ENCODE measurements around the gene CYP4F11.

CYP4F11 gene

DNA sequence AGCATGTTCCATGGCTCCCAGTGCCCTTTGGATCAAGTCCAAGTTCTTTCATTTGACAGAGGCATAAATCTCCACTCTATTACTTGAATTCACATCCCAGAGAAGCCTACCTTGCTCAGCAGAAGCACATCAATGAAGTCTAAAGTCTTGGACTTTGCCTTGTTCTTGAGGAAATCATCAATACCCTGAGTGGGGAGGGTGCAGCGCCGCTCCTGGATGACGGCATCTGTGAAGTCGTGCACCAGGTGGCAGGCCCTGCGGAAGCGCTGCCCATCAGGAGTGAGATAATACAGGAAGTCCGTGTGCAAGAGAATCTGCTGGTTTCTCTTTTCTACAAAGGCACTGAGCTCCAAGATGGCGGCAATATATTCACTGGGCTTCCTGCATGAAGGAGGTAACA, 10.6 kb downstream of the CYP4F11 start:
- no peaks in the 10 kb centered on the region for H3F3A ChIP-seq (ENCODE audit: insufficient read depth, low read length)
- H3K9ac ChIP-seq (ENCODE audit: low read length): no peak overlapping the region
- no peak overlapping the region for H3K4me2 ChIP-seq (ENCODE audit: low read depth, low read length)
- peaks cover 82% of the 10 kb centered on the region for H3K27me3 ChIP-seq (replicated peaks; ENCODE audit: insufficient read depth, low read length)
- H3K4me1 ChIP-seq (ENCODE audit: low read length): no peaks in the 10 kb centered on the region
- no peaks in the 10 kb centered on the region for H3K9me3 ChIP-seq (replicated peaks; ENCODE audit: insufficient read depth, low read length)
- no peaks in the 10 kb centered on the region for H3K9me2 ChIP-seq (replicated peaks; ENCODE audit: insufficient read depth, low read length)
- no peaks in the 10 kb centered on the region for H3K36me3 ChIP-seq (replicated peaks; ENCODE audit: insufficient read depth, low read length)
- no peak overlapping the region for H2AFZ ChIP-seq (ENCODE audit: low read length)
- TF ChIP-seq EZH2 (optimal IDR thresholded peaks at IDR 0.05; ENCODE audit: low read depth, low read length): no peak
- TF ChIP-seq EZH2phosphoT487 (IDR thresholded peaks at IDR 0.05; ENCODE audit: low read length): no peak
- TF ChIP-seq, protein P1, sequence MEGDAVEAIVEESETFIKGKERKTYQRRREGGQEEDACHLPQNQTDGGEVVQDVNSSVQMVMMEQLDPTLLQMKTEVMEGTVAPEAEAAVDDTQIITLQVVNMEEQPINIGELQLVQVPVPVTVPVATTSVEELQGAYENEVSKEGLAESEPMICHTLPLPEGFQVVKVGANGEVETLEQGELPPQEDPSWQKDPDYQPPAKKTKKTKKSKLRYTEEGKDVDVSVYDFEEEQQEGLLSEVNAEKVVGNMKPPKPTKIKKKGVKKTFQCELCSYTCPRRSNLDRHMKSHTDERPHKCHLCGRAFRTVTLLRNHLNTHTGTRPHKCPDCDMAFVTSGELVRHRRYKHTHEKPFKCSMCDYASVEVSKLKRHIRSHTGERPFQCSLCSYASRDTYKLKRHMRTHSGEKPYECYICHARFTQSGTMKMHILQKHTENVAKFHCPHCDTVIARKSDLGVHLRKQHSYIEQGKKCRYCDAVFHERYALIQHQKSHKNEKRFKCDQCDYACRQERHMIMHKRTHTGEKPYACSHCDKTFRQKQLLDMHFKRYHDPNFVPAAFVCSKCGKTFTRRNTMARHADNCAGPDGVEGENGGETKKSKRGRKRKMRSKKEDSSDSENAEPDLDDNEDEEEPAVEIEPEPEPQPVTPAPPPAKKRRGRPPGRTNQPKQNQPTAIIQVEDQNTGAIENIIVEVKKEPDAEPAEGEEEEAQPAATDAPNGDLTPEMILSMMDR (IDR thresholded peaks at IDR 0.05; ENCODE audit: low read length): no peak
- no peaks in the 10 kb centered on the region for H4K20me1 ChIP-seq (ENCODE audit: insufficient read depth, low read length)
- H3K4me3 ChIP-seq (ENCODE audit: low read length): no peak overlapping the region
- H3K27ac ChIP-seq (ENCODE audit: low read length): no peak overlapping the region
- no peak for DNase-seq
- H3K79me2 ChIP-seq (ENCODE audit: low read length): no peaks in the 10 kb centered on the region

DNA sequence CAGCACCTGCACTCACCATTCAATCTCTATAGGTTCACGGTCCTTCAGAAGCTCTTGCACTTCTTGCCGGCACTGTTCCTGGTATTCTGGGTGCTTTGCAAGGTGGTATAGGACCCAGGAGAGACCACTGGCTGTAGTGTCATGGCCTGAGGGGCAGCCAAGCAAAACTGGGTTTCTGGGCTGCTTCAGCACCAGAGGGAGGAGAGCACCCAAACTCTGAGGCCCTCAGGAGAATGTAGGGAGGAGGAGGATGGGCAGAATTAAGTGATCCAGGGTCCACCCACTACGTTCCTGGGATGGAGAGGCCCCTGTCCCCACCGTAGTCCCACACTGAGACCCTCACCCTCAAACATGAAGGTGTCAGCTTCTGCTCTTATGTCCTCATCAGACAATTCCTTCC, 12.3 kb downstream of the CYP4F11 start:
- H3K9me3 ChIP-seq (replicated peaks; ENCODE audit: insufficient read depth, low read length): no peaks in the 10 kb centered on the region
- H3K4me2 ChIP-seq (ENCODE audit: low read depth, low read length): no peak overlapping the region
- no peak for TF ChIP-seq EZH2 (optimal IDR thresholded peaks at IDR 0.05; ENCODE audit: low read depth, low read length)
- no peak for TF ChIP-seq EZH2phosphoT487 (IDR thresholded peaks at IDR 0.05; ENCODE audit: low read length)
- TF ChIP-seq, protein P1 (IDR thresholded peaks at IDR 0.05; ENCODE audit: low read length): no peak
- H3K27ac ChIP-seq (ENCODE audit: low read length): no peak overlapping the region
- H3K9me2 ChIP-seq (replicated peaks; ENCODE audit: insufficient read depth, low read length): no peaks in the 10 kb centered on the region
- no peaks in the 10 kb centered on the region for H3K79me2 ChIP-seq (ENCODE audit: low read length)
- H3F3A ChIP-seq (ENCODE audit: insufficient read depth, low read length): no peaks in the 10 kb centered on the region
- H2AFZ ChIP-seq (ENCODE audit: low read length): no peak overlapping the region
- no peak overlapping the region for H3K4me3 ChIP-seq (ENCODE audit: low read length)
- no peak overlapping the region for H3K9ac ChIP-seq (ENCODE audit: low read length)
- H3K4me1 ChIP-seq (ENCODE audit: low read length): no peaks in the 10 kb centered on the region
- H3K36me3 ChIP-seq (replicated peaks; ENCODE audit: insufficient read depth, low read length): no peaks in the 10 kb centered on the region
- DNase-seq: no peak
- H4K20me1 ChIP-seq (ENCODE audit: insufficient read depth, low read length): no peaks in the 10 kb centered on the region
- H3K27me3 ChIP-seq (replicated peaks; ENCODE audit: insufficient read depth, low read length): peaks cover 68% of the 10 kb centered on the region

DNA sequence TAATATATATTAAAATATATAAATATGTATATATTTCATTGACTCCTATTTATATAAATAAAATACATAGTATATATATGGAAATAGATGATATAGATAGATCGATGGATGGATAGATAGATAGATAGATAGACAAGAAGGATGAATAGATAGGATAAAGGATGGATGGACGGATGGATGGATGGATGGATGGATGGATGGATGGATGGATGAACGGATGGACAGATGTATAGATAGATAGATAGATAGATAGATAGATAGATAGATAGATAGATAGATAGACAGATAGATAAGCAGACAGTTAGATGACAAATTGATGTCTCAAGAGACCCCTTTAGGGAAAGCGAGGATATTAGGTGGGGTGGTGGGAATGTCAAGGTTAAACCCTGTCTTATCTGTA, 15.1 kb downstream of the CYP4F11 start:
- no peak for DNase-seq
- Histone ChIP-seq H3K9me2 (replicated peaks; ENCODE audit: insufficient read depth, low read length) (no peaks in the 10 kb centered on the region), H3K4me3 (ENCODE audit: low read length) (no peak overlapping the region), H3K4me2 (ENCODE audit: low read depth, low read length) (no peak overlapping the region), H3K36me3 (replicated peaks; ENCODE audit: insufficient read depth, low read length) (no peaks in the 10 kb centered on the region), H3K9ac (ENCODE audit: low read length) (no peak overlapping the region), H3K9me3 (replicated peaks; ENCODE audit: insufficient read depth, low read length) (0 out of 2 replicates have a peak, but pooled peaks cover 3% of the 10 kb centered on the region), H3F3A (ENCODE audit: insufficient read depth, low read length) (no peaks in the 10 kb centered on the region), H3K79me2 (ENCODE audit: low read length) (no peaks in the 10 kb centered on the region), H4K20me1 (ENCODE audit: insufficient read depth, low read length) (no peaks in the 10 kb centered on the region), H3K27ac (ENCODE audit: low read length) (no peak overlapping the region), H3K27me3 (replicated peaks; ENCODE audit: insufficient read depth, low read length) (peaks cover 65% of the 10 kb centered on the region), H3K4me1 (ENCODE audit: low read length) (no peaks in the 10 kb centered on the region), H2AFZ (ENCODE audit: low read length) (no peak overlapping the region)
- TF ChIP-seq, protein P1 (IDR thresholded peaks at IDR 0.05; ENCODE audit: low read length): no peak
- TF ChIP-seq EZH2phosphoT487 (IDR thresholded peaks at IDR 0.05; ENCODE audit: low read length): no peak
- no peak for TF ChIP-seq EZH2 (optimal IDR thresholded peaks at IDR 0.05; ENCODE audit: low read depth, low read length)
